GM12878 (cell line): ENCODE data around the gene SHF. TPM values are rescaled to one million over a fixed set of nuclear protein-coding genes. Genes with fewer than 3 reads are reported as not detected.

ENCODE experiments used
- ATAC-seq: fragments of 200-7000 bp; cut with Tn5 transposase; 3 replicates; pipeline ENCODE4 v1.9.1; 2020; ENCODE audit warnings: mild to moderate bottlenecking, moderate library complexity
- BruUV-seq: library from RNA; stranded (reverse); fragments of 400-500 nt; replicated peaks from 2 replicates; lab custom pipeline; 2021; lab: Mats Ljungman, UMichigan
- CTCF ChIA-PET: fragments of 300-600 bp; sonication (Branson Sonifier 250); formaldehyde crosslinking; extraction: SDS; loops from one replicate; lab custom pipeline; 2021; ENCODE audit warnings: inconsistent platforms; lab: Yijun Ruan, JAX
- POLR2A ChIA-PET: fragments of 350-600 bp; formaldehyde crosslinking; extraction: SDS; loops from one replicate; lab custom pipeline; 2021; ENCODE audit warnings: inconsistent platforms; lab: Charles Lee
- RAD21 ChIA-PET: fragments of 300-600 bp; sonication (Branson Sonifier 250); formaldehyde crosslinking; loops from one replicate; lab custom pipeline; 2023; ENCODE audit warnings: antibody characterized with exemption; ENCODE audit not compliant: unreplicated experiment; lab: Charles Lee
- SMC1A ChIA-PET: fragments of 300-600 bp; sonication (Branson Sonifier 250); formaldehyde crosslinking; loops from one replicate; lab custom pipeline; 2023; ENCODE audit not compliant: unreplicated experiment, uncharacterized antibody; lab: Charles Lee
- DNase-seq: peaks from one replicate; pipeline ENCODE4 v3.0.0-alpha.2; 2011; ENCODE audit warnings: low read depth, low spot score
- FAIRE-seq: peaks from 3 replicates; lab custom pipeline; 2011; peaks lifted over from hg19 to GRCh38; lab: Jason Lieb, UNC
- H2AFZ ChIP-seq: 2 replicates; pipeline ENCODE4 v1.6.0; 2011; ENCODE audit warnings: low read depth, low read length, control low read depth; ENCODE audit not compliant: control insufficient read depth
- H3K27ac ChIP-seq: 2 replicates; pipeline ENCODE4 v1.5.1; 2011; ENCODE audit warnings: control low read depth; ENCODE audit not compliant: control insufficient read depth, insufficient read depth
- H3K27me3 ChIP-seq, 2 experiments: replicated peaks in 1 of 2; 2 replicates each; pipeline versions ENCODE4 v1.6.0 to v1.6.1; 2011; ENCODE audit warnings: low read length in 1 of 2; ENCODE audit not compliant: control insufficient read depth in 2 of 2, insufficient read depth in 2 of 2
- H3K36me3 ChIP-seq, 2 experiments: 2 replicates each; pipeline ENCODE4 v1.5.1; 2011; ENCODE audit warnings: low read length in 1 of 2; ENCODE audit not compliant: control insufficient read depth in 2 of 2, insufficient read depth in 2 of 2
- H3K4me1 ChIP-seq: 2 replicates; pipeline ENCODE4 v1.6.1; 2011; ENCODE audit warnings: mild to moderate bottlenecking, low read length, moderate library complexity, mixed read lengths; ENCODE audit not compliant: control insufficient read depth, insufficient read depth
- H3K4me2 ChIP-seq: 2 replicates; pipeline ENCODE4 v1.6.0; 2011; ENCODE audit warnings: control low read depth; ENCODE audit not compliant: control insufficient read depth, insufficient read depth
- H3K4me3 ChIP-seq: fragments of 200-600 bp; sonication (generic); 2 replicates; pipeline ENCODE4 v1.5.1; 2016
- H3K79me2 ChIP-seq: 2 replicates; pipeline ENCODE4 v1.6.0; 2011; ENCODE audit warnings: low read length; ENCODE audit not compliant: control insufficient read depth, insufficient read depth
- H3K9ac ChIP-seq: 2 replicates; pipeline ENCODE4 v1.8.0; 2011; ENCODE audit warnings: low read length, control low read depth, mixed read lengths; ENCODE audit not compliant: control insufficient read depth, insufficient read depth
- H3K9me3 ChIP-seq: replicated peaks from 3 replicates; pipeline ENCODE4 v1.5.1; 2011; ENCODE audit warnings: mild to moderate bottlenecking, low read length; ENCODE audit not compliant: control insufficient read depth, insufficient read depth
- H4K20me1 ChIP-seq: 2 replicates; pipeline ENCODE4 v1.6.0; 2011; ENCODE audit not compliant: control insufficient read depth, insufficient read depth
- BCL3 ChIP-seq: IDR thresholded peaks from 2 replicates; pipeline ENCODE4 v1.6.1; 2011; ENCODE audit warnings: borderline replicate concordance, low read depth, mild to moderate bottlenecking, moderate library complexity, low read length; ENCODE audit not compliant: insufficient read depth, poor library complexity, severe bottlenecking
- BMI1 ChIP-seq: fragments of 450-650 bp; IDR thresholded peaks from 2 replicates; pipeline ENCODE4 v1.6.1; 2016; ENCODE audit warnings: mild to moderate bottlenecking, moderate library complexity, borderline replicate concordance
- CBX5 ChIP-seq: sonication (generic); IDR thresholded peaks from 2 replicates; pipeline ENCODE4 v1.6.1; 2016; ENCODE audit warnings: low read depth, moderate library complexity, mild to moderate bottlenecking, inconsistent platforms
- EED ChIP-seq: sonication (generic); IDR thresholded peaks from 2 replicates; pipeline ENCODE4 v1.6.1; 2016; ENCODE audit warnings: antibody characterized with exemption, low read depth
- FOXK2 ChIP-seq: fragments of 450-650 bp; IDR thresholded peaks from 2 replicates; pipeline ENCODE4 v1.6.1; 2017; ENCODE audit warnings: mild to moderate bottlenecking, moderate library complexity
- RAD21 ChIP-seq: IDR thresholded peaks from 2 replicates; pipeline ENCODE4 v1.6.1; 2011; ENCODE audit warnings: mild to moderate bottlenecking, low read depth, low read length, moderate library complexity; ENCODE audit not compliant: insufficient read depth
- SMARCA5 ChIP-seq: fragments of 450-650 bp; IDR thresholded peaks from 2 replicates; pipeline ENCODE4 v1.6.1; 2017; ENCODE audit warnings: mild to moderate bottlenecking
- SRF ChIP-seq, 2 experiments: IDR thresholded peaks; 2 replicates each; pipeline ENCODE4 v1.6.1; 2011; ENCODE audit warnings: low read depth in 2 of 2, low read length in 2 of 2, mild to moderate bottlenecking in 1 of 2, moderate library complexity in 1 of 2
- WGBS: methylation state at CpG from one replicate; pipeline ENCODE4 v1.1.6; 2016; ENCODE audit warnings: low lambda C conversion rate; ENCODE audit not compliant: insufficient replicate concordance, insufficient coverage; ENCODE audit errors: missing lambda C conversion rate; 5-methylcytosine and 5-hydroxymethylcytosine counted together
- in situ Hi-C: fragments of 300-500 bp; cut with MboI; formaldehyde crosslinking; loops from 9 replicates; pipeline ENCODE4 v1.14.3; 2018; ENCODE audit warnings: mixed read lengths
- intact Hi-C: fragments of 100-400 bp; cut with micrococcal nuclease; formaldehyde crosslinking; loops from one replicate; pipeline ENCODE4 v1.14.2; 2022; ENCODE audit not compliant: unreplicated experiment
- polyA plus RNA-seq, 11 experiments: library from polyadenylated mRNA; depleted of rRNA in 4 of 11; unstranded in 6 of 11; stranded (reverse) in 5 of 11; fragments of >200 nt; fragmentation: Nextera tagmentation in 4 of 11; fragmentation: Illumina TruSeq in 1 of 11; extraction: Ambion mirVana in 4 of 11; extraction: Trizol in 1 of 11; gene quantifications; 1 replicate in 1 of 11; 2 replicates in 10 of 11; pipeline versions ENCODE4 v1.2.1 to v1.2.3, GENCODE V29; 2011 to 2016; ENCODE audit warnings: inconsistent platforms in 2 of 11, missing spikeins in 2 of 11, low read depth in 1 of 11
- total RNA-seq, 4 experiments: library from RNA; depleted of rRNA in 3 of 4; stranded (reverse); fragments of >200 nt in 3 of 4; fragmentation: Illumina TruSeq in 1 of 4; extraction: Trizol in 1 of 4; gene quantifications; 2 replicates each; pipeline versions ENCODE4 v1.2.1 to v1.2.3, GENCODE V29; 2013 to 2021
- TF ChIP-seq, protein P1 (sequence below): IDR thresholded peaks from 2 replicates; pipeline ENCODE4 v1.6.1; 2011; ENCODE audit warnings: low read depth, low read length, improper control_type of control experiment, borderline replicate concordance
- TF ChIP-seq, protein P2 (sequence below), 3 experiments: IDR thresholded peaks in 2 of 3; conservative IDR thresholded peaks in 1 of 3; 2 replicates each; pipeline ENCODE4 v1.5.1; 2011; ENCODE audit warnings: low read depth in 3 of 3, low read length in 3 of 3, mild to moderate bottlenecking in 3 of 3, control low read depth in 2 of 3, moderate library complexity in 2 of 3, inconsistent platforms in 1 of 3, mixed read lengths in 1 of 3; ENCODE audit not compliant: control insufficient read depth in 2 of 3, insufficient read depth in 1 of 3; ENCODE audit errors: extremely low read depth in 1 of 3

The SHF gene
- total and polyA plus RNA-seq, 10 of the 15 experiments (the other 5 are each of a cell fraction or from before 2014, with no cell fraction given), result 0.04 to 5.7 (median 1.0) TPM; not detected in 1

DNA sequence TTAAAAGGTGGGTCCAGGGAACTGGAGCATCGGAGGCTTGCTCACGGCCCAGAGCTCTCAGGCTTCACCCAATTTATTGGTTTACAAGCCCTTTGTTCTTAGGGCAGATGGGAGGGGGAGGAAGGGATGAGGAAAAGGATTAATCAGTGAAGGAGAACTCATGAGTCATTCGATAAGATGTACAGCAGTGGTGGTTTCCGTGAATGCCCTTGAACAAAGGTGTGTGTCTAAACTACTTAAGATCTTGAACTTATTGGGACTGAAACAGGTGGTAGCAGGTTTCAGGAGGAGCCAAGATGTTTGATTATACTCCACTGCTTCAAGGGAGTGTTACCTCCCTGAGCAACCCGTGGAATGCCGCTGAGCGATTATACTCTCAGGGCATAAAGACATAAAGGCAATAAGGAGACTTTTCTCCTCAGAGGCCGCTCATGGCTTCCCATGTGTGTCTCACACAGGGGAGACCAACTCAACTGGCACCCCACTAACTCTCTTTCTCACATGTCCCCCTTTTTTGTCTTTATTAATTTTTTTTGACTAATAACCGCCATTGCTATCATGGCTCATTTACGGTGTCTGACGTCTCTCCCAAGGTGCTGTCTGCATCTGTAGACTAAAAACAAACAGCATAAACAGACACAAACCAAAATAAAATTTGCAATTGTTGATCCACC lies 46.9 kb upstream of the SHF start:
- no peak for TF ChIP-seq RAD21
- peak; percentile 36; the same call in 1 of the 2 replicates for TF ChIP-seq CBX5
- no peak overlapping the region for H3K9ac ChIP-seq
- H3K36me3 ChIP-seq, result no peaks in the 10 kb centered on the region; a peak in 1 of 4 replicates
- 40% methylated on average over 10 of the region's 11 CpGs for WGBS
- ChIA-PET POLR2A (interaction anchor here (0.6 kb wide), 1 partner anchor 41 kb away, joined by 3 read pairs; no protein-coding TSS in a partner anchor), RAD21 (interaction anchor here (0.6 kb wide), 1 partner anchor 135 kb away, joined by 3 read pairs; no protein-coding TSS in a partner anchor), SMC1A (interaction anchor here (1.6 kb wide), 1 partner anchor 14 kb away, joined by 3 read pairs; no protein-coding TSS in a partner anchor), CTCF (no interaction called here)
- FAIRE-seq (no peak), ATAC-seq (no peak), DNase-seq (no peak)
- H3K27ac ChIP-seq, result no peak overlapping the region
- H3K4me1 ChIP-seq, result no peaks in the 10 kb centered on the region
- intact Hi-C loops, result no loop called here
- no peaks in the 10 kb centered on the region for H4K20me1 ChIP-seq
- H3K4me2 ChIP-seq, result no peak overlapping the region
- no peak overlapping the region for H2AFZ ChIP-seq
- no TSS peak for BruUV-seq
- no peaks in the 10 kb centered on the region for H3K27me3 ChIP-seq
- H3K79me2 ChIP-seq, result no peaks in the 10 kb centered on the region
- no peak overlapping the region for H3K4me3 ChIP-seq
- in situ Hi-C loops, result no loop called here
- H3K9me3 ChIP-seq, result peaks cover 2% of the 10 kb centered on the region; the same call in 1 of the 3 replicates

GRCh38 chr15:45231864-45232562 lies 44.2 kb upstream of the SHF start:
- ChIA-PET RAD21 (no interaction called here), SMC1A (interaction anchor here (0.6 kb wide), 1 partner anchor 205 kb away, joined by 4 read pairs; no protein-coding TSS in a partner anchor), POLR2A (no interaction called here), CTCF (interaction anchor here (1.3 to 1.5 kb wide), 2 partner anchors 27 to 197 kb away, joined by 3 to 5 read pairs; no protein-coding TSS in a partner anchor)
- H3K27ac ChIP-seq, result no peak overlapping the region
- no peak for FAIRE-seq
- H3K9me3 ChIP-seq, result peaks cover 2% of the 10 kb centered on the region; the same call in 1 of the 3 replicates
- no peaks in the 10 kb centered on the region for H3K27me3 ChIP-seq
- DNase-seq, result no peak
- no peaks in the 10 kb centered on the region; a peak in 1 of 4 replicates for H3K36me3 ChIP-seq
- intact Hi-C loops (no loop called here), in situ Hi-C loops (no loop called here)
- H2AFZ ChIP-seq, result no peak overlapping the region
- H3K79me2 ChIP-seq, result no peaks in the 10 kb centered on the region
- no peaks in the 10 kb centered on the region for H3K4me1 ChIP-seq
- no peak for ATAC-seq
- no peaks in the 10 kb centered on the region for H4K20me1 ChIP-seq
- no peak overlapping the region for H3K4me3 ChIP-seq
- H3K4me2 ChIP-seq, result no peak overlapping the region
- H3K9ac ChIP-seq, result no peak overlapping the region
- no TSS peak for BruUV-seq
- 41% methylated on average over 4 of the region's 4 CpGs for WGBS
- no peak for TF ChIP-seq SMARCA5
- TF ChIP-seq BCL3, result no peak
- no peak for TF ChIP-seq EED
- TF ChIP-seq SRF (IDR thresholded peaks at IDR 0.05; ENCODE audit: low read depth in 2 of 2, low read length in 2 of 2), result no peak
- TF ChIP-seq, protein P1, sequence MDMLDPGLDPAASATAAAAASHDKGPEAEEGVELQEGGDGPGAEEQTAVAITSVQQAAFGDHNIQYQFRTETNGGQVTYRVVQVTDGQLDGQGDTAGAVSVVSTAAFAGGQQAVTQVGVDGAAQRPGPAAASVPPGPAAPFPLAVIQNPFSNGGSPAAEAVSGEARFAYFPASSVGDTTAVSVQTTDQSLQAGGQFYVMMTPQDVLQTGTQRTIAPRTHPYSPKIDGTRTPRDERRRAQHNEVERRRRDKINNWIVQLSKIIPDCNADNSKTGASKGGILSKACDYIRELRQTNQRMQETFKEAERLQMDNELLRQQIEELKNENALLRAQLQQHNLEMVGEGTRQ, result no peak
- TF ChIP-seq BMI1, result no peak
- TF ChIP-seq, protein P2, sequence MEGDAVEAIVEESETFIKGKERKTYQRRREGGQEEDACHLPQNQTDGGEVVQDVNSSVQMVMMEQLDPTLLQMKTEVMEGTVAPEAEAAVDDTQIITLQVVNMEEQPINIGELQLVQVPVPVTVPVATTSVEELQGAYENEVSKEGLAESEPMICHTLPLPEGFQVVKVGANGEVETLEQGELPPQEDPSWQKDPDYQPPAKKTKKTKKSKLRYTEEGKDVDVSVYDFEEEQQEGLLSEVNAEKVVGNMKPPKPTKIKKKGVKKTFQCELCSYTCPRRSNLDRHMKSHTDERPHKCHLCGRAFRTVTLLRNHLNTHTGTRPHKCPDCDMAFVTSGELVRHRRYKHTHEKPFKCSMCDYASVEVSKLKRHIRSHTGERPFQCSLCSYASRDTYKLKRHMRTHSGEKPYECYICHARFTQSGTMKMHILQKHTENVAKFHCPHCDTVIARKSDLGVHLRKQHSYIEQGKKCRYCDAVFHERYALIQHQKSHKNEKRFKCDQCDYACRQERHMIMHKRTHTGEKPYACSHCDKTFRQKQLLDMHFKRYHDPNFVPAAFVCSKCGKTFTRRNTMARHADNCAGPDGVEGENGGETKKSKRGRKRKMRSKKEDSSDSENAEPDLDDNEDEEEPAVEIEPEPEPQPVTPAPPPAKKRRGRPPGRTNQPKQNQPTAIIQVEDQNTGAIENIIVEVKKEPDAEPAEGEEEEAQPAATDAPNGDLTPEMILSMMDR (IDR thresholded peaks at IDR 0.05 in 2 of 3, conservative IDR thresholded peaks at IDR 0.05 in 1 of 3; ENCODE audit: control insufficient read depth in 2 of 3, extremely low read depth in 1 of 3, insufficient read depth in 1 of 3, low read depth in 3 of 3, low read length in 3 of 3), result no peak
- no peak for TF ChIP-seq FOXK2
